Left lobe of liver (tissue), 2 donors: ENCODE data around the gene ADRB1. TPM values are rescaled to one million over a fixed set of nuclear protein-coding genes. Genes with fewer than 3 reads are reported as not detected.

Experiments used
- ATAC-seq: fragments of 200-7000 bp; cut with Tn5 transposase; one replicate; pipeline ENCODE4 v1.9.1; 2020; ENCODE audit warnings: mild to moderate bottlenecking, moderate library complexity
- DNase-seq: peaks from one replicate; pipeline ENCODE4 v3.0.0-alpha.2; 2020; ENCODE audit warnings: low spot score
- total RNA-seq: library from RNA; stranded (reverse); gene quantifications from one replicate; pipeline ENCODE4 v1.2.1, GENCODE V29; 2021
- donor health status: DM: no; HTN: no; CAD: no; lungs with moderate emphysema.
- donor health status: DM: no; HTN: yes; CAD: no.

ADRB1 gene
- total RNA-seq, 1 donor from 2014 or later: 0.10 TPM

GRCh38 chr10:114084215-114084614 lies 40.5 kb downstream of the ADRB1 start:
- no peak for DNase-seq
- ATAC-seq: no peak

DNA sequence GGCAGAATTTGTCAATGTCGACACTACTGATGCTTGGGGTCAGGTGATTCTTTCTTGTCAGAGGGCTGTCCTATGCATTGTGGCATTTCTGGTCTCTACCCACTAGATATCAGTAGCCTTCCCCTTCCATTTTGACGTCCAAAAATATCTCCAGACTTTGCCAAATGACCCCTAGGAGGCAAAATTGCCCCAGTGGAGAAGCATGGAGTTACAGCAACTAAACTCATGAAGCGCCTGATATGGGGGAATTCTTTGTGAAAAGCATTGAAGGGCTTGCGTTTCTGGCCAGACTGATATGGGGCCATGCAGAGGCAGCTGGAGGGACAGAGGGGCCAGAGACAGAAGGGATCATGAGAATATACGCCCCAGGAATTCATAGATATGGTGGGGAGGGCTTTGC lies 43.6 kb downstream of the ADRB1 start:
- ATAC-seq (no peak), DNase-seq (no peak)

DNA sequence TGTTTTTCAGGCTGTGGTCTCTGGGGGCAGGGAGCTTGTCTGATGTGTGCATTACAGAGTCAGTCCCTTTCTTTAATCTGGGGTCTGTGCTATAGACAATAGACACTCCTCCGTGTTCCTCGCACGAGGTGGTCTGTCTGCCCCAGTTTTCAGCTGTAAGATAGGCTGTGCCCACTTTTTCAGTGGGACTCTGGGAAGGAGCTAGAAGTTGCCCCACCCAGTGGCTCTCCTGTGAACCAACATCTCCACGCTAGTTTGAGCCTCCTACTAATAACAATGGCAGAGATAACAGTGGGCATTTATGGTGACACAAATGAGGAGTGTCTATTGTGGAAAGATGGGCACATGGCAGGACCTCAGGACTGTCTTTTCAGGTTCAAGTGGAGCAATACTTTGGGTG lies 44.0 kb downstream of the ADRB1 start:
- ATAC-seq (no peak), DNase-seq (no peak)

DNA sequence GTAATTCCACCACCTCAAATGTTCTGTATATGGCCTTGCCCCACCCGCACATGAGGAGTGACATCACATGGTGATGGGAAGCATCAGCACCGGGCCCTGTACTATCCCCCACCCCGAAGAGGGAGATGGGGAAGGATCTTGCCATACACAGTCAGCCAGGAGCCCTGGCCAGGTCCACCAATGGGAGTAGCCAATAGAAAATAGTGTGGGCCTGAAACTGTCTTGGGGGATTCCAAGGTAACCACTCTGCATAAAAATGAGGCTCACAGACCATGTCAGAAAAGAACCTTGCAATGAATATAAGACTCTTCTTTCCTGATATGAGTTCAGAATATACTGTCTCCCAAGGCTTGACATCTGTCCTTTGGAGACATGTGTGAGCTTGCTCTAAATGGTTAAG lies 51.1 kb downstream of the ADRB1 start:
- ATAC-seq: no peak

DNA sequence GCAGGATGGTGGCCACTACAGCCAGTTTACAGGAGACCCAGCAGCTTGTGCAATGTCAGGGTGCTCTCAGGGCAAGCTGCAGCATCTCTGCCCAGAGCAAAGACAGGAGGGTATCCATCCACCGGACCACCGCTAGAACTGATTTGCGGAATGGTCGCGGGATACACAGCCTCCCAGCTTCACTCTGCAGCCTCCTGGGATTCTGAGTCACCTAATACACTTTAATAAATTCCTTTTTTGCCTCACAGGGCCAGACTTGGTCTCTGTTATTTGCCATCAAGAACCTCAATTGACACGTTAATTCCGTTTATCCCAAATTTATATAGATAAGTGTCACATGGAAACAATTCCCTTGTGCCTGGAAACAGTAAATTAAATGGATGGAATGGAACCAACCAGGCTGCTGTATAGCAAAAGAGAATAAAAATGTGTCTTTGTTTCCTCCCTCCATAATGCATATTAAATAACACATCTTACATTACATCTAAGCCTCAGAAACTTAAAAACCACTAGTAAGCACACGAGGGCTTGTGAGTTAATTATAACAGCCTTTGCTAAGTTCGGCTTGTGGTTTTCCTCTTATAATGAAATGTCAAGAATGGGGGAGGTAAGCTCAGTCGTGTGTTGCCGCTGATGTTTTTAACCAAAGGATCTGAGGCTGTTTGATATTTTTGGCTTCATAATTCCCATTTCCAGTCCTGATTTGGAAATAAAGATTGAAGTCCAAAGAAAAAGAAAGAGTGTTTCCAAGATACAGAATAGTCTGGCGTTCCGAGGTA lies 52.1 kb downstream of the ADRB1 start:
- no peak for ATAC-seq
- DNase-seq: no peak

More for the DNA sequence above, 51.1 kb downstream of the ADRB1 start:
- no peak for DNase-seq

Other genes with a start within 250 kb of the ADRB1 start
- gene DCLRE1A, start 189.8 kb upstream of the ADRB1 start, total RNA-seq: 5.8 TPM
- 22.4 TPM for gene NHLRC2, start 189.2 kb upstream of the ADRB1 start, total RNA-seq
- 5.6 TPM for gene CCDC186, start 130.3 kb downstream of the ADRB1 start, total RNA-seq
- gene TDRD1, start 135.5 kb downstream of the ADRB1 start, total RNA-seq: 0.05 TPM
- gene VWA2, start 195.4 kb downstream of the ADRB1 start, total RNA-seq: 0.05 TPM